ENCODE data around the gene ANKRD33B.

DNA sequence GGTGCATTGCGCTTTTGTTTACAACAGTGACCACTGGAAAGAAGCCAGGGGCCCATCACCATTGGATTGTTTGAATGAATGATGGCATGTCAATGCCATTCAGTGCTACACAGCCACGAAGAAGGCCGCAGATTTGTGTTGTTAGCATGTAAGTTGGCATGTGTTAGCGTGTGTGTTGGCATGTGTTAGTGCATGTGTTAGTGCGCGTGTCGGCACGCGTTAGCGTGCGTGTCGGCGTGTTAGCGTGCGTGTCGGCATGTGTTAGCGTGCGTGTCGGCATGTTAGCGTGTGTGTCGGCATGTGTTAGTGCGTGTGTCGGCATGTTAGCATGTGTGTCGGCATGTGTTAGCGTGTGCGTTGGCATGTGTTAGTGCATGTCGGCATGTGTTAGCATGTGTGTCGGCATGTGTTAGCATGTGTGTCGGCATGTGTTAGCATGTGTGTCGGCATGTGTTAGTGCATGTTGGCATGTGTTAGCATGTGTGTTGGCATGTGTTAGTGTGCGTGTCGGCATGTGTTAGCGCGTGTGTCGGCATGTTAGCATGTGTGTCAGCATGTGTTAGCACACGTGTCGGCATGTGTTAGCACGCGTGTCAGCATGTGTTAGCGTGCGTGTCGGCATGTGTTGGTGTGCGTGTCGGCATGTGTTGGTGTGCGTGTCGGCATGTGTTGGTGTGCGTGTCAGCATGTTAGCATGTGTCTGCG is 15.3 kb upstream of the ANKRD33B start:
- TF ChIP-seq EZH2 (IDR thresholded peaks at IDR 0.05; ENCODE audit: insufficient read depth, poor library complexity, severe bottlenecking) (no peak), EZH2phosphoT487 (IDR thresholded peaks at IDR 0.05; ENCODE audit: insufficient read depth, low read depth) (no peak)
